ENCODE results near the gene NHSL1.

Gene NHSL1

DNA sequence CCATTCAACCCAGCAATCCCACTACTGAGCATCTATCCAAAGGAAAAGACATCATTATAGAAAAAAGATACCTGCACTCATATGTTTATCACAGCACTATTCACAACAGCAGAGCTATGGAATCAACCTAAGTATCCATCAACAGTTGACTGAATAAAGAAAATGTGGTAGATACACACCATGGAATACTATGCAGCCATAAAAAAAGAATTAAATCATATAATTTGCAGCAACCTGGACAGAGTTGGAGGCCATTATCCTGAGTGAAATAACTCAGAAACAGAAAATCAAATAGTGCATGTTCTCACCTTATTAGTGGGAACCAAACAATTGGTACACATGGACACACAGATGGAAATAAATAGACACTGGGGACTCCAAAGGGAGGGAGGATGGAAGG lies 23.2 kb downstream of the NHSL1 start:
- TF ChIP-seq, protein P1, sequence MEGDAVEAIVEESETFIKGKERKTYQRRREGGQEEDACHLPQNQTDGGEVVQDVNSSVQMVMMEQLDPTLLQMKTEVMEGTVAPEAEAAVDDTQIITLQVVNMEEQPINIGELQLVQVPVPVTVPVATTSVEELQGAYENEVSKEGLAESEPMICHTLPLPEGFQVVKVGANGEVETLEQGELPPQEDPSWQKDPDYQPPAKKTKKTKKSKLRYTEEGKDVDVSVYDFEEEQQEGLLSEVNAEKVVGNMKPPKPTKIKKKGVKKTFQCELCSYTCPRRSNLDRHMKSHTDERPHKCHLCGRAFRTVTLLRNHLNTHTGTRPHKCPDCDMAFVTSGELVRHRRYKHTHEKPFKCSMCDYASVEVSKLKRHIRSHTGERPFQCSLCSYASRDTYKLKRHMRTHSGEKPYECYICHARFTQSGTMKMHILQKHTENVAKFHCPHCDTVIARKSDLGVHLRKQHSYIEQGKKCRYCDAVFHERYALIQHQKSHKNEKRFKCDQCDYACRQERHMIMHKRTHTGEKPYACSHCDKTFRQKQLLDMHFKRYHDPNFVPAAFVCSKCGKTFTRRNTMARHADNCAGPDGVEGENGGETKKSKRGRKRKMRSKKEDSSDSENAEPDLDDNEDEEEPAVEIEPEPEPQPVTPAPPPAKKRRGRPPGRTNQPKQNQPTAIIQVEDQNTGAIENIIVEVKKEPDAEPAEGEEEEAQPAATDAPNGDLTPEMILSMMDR (IDR thresholded peaks at IDR 0.05; ENCODE audit: extremely low read depth, missing control alignments): no peak

DNA sequence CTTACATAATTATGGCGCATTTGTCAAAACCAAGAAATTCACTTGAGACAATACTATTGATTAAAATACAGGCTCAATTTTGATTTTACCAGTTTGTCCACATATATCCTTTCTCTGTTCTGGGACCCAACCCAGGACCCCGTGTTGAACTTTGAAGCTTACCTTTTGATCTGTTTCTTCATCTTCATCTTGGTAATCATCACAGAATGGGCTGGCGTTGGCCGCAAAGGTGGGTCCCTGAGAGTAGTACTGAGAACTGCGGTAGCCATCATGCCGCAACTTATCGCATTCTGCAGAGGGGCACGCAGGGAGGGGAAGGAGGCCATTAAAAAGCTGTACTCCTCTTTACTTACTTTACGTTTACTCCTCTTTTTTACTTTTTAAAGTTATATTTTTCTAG lies 26.1 kb downstream of the NHSL1 start:
- TF ChIP-seq, protein P1 (IDR thresholded peaks at IDR 0.05; ENCODE audit: extremely low read depth, missing control alignments): no peak
- DNase-seq (ENCODE audit: low spot score): no peak

More for the DNA sequence above, 23.2 kb downstream of the NHSL1 start:
- DNase-seq (ENCODE audit: low spot score): no peak

DNA sequence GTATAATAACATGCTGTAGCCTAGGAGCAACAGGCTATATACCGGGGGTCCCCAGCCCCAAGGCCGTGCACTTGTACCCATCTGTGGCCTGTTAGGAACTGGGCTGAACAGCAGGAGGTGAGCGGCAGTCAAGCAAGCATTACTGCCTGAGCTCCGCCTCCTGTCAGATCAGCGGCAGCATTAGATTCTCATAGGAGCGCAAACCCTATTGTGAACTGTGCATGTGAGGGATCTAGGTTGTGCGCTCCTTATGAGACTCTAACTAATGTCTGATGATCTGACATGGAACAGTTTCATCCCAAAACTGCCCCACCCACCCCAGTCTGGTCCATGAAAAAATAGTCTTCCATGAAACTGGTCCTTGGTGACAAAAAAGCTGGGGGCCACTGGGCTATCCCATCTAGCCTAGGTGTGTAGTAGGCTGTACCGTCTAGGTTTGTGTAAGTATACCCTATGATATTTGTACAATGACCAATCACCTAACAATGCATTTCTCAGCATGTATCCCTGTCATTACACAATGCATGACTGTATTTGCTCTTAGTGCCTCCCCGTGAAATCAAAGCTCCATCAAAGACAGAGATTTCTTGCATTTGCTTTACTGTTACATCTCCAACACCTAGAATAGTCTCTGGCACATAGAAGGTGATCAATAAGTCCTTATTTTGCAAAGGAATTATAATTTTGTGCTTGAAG lies 30.8 kb downstream of the NHSL1 start:
- no peak for DNase-seq (ENCODE audit: low spot score)
- TF ChIP-seq, protein P1 (IDR thresholded peaks at IDR 0.05; ENCODE audit: extremely low read depth, missing control alignments): no peak

DNA sequence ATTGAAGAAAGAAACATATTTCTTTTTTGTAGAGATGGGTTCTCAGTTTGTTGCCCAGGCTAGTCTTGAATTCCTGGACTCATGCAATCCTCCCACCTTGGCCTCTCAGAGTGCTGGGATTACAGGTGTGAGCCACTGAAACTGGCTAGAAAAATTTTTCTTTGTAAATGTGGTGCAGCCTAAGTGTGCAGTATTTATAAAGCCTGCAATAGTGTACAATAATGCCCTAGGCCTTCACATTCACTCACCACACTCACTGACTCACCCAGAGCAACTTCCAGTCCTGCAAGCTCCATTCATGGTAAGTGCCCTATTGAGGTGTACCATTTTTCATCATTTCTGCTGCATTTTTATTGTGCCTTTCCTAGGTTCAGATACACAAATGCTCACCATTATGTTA lies 31.4 kb downstream of the NHSL1 start:
- DNase-seq (ENCODE audit: low spot score): no peak
- TF ChIP-seq, protein P1 (IDR thresholded peaks at IDR 0.05; ENCODE audit: extremely low read depth, missing control alignments): no peak

DNA sequence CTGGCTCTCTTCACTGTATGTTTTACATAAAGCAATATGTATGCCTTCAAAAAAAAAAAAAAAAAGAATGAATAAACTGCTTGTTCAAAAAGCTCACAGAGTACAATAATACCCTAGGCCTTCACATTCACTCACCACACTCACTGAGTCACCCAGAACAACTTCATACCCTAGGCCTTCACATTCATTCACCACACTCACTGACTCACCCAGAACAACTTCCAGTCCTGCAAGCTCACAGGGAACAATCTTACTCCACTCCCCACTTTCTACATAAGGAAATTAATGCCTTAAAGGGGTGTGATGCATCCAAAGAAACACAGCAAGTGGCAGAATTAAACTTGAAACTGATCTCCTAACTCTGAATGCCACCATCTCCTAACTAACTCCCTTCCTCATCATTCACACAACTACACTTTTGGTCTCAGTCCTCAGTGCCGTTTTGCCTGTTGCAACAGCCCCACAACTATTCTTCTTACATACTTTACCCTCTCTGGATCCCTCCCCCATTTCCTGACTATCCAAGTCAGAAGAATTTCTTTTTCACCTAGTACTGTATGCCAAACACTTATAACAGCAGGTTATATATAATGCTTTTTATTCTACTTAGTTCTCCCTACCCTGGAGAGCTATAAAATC lies 34.2 kb downstream of the NHSL1 start:
- TF ChIP-seq, protein P1 (IDR thresholded peaks at IDR 0.05; ENCODE audit: extremely low read depth, missing control alignments): no peak
- DNase-seq (ENCODE audit: low spot score): no peak

DNA sequence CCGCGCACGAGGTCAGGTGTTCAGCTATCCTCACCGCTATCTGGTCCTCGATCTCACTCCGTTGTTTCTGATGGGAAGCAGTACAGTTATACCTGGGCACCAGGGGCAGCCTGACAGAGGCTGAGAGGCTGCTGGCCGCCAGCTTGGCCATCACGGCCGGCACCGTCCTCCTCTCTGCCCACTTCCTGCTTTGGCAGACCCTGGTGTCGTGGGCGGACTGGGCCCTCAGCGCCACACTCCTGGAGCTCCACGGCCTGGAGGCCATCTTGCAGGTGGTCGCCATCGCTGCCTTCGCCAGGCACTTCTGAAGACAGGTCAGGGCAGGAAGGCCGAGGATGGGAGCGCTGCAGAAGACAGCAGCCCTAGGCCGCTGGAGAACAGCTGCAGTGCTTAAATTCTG lies 35.2 kb downstream of the NHSL1 start:
- TF ChIP-seq, protein P1 (IDR thresholded peaks at IDR 0.05; ENCODE audit: extremely low read depth, missing control alignments): no peak
- DNase-seq (ENCODE audit: low spot score): no peak

DNA sequence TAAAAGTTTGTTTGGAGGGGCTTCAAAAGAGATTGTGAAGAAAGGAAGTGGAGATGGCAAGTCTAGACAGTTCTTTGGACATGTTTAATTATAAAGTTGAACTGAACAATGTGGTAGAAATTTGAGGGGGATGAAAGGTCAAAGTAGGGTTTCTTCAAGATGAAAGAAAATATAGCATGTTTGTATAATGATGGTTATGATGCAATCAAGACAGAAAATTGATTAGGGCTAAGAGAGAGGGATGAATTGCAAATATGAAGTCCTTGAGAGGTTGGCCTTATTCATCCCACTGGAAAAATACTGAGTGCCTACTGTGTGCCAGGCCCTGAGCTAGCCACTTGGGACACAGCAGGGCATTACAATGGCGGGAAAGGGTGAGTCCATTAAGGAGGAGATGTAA lies 37.6 kb downstream of the NHSL1 start:
- no peak for DNase-seq (ENCODE audit: low spot score)
- TF ChIP-seq, protein P1 (IDR thresholded peaks at IDR 0.05; ENCODE audit: extremely low read depth, missing control alignments): no peak
